ENCODE results near the gene RGN.
A peak's percentile ranks its signal among the peaks of the same experiment; 100 is the strongest.
"Not testable (repeated sequence)": the region's sequence is repeated elsewhere in the genome, so short reads cannot be mapped to it uniquely, and the experiment has no call there.

RGN gene

GRCh38 chrX:47078129-47079043, at the start of gene RGN:
RGN (plus strand) TSS chrX:47078443; CDS start chrX:47081145, 2,702 bp downstream.
- DNase-seq, result no peak

- peak; percentile 77 for DNase-seq
Observed at GRCh38 chrX:47030339-47030738, 47.9 kb upstream of the RGN start.

GRCh38 chrX:47047989-47048388, 30.3 kb upstream of the RGN start:
- no peak for DNase-seq

GRCh38 chrX:47059142-47059874, 18.9 kb upstream of the RGN start:
- no peak for DNase-seq

- no peak for DNase-seq
Observed at GRCh38 chrX:47060708-47061107, 17.5 kb upstream of the RGN start.

- no peak for DNase-seq
Observed at GRCh38 chrX:47061238-47061919, 16.9 kb upstream of the RGN start.

GRCh38 chrX:47063179-47063578, 15.1 kb upstream of the RGN start:
- no peak for DNase-seq

- DNase-seq, result no peak
Observed at GRCh38 chrX:47068214-47068613, 10.0 kb upstream of the RGN start.

- no peak for DNase-seq
Observed at GRCh38 chrX:47068720-47069119, 9.5 kb upstream of the RGN start.

GRCh38 chrX:47080215-47080914, 2.1 kb downstream of the RGN start:
- DNase-seq, result no peak

- DNase-seq, result no peak
Observed at GRCh38 chrX:47080915-47081236, 2.6 kb downstream of the RGN start.

- no peak for DNase-seq
Observed at GRCh38 chrX:47091149-47091775, 13.0 kb downstream of the RGN start.

GRCh38 chrX:47093248-47093647, 15.0 kb downstream of the RGN start:
- peak; percentile 15 for DNase-seq

- no peak for DNase-seq
Observed at GRCh38 chrX:47093860-47094259, 15.6 kb downstream of the RGN start.

- no peak for DNase-seq
Observed at GRCh38 chrX:47097018-47097417, 18.8 kb downstream of the RGN start.

GRCh38 chrX:47098338-47099094, 20.3 kb downstream of the RGN start:
- no peak for DNase-seq

GRCh38 chrX:47101206-47101605, 23.0 kb downstream of the RGN start:
- DNase-seq, result no peak

- not testable (repeated sequence) for DNase-seq
Observed at GRCh38 chrX:47110936-47111615, 32.8 kb downstream of the RGN start.

- DNase-seq, result no peak
Observed at GRCh38 chrX:47112316-47112954, 34.2 kb downstream of the RGN start.

- not testable (repeated sequence) for DNase-seq
Observed at GRCh38 chrX:47116551-47117110, 38.4 kb downstream of the RGN start.
